ENCODE measurements around the gene CLCF1.
"Not testable (repeated sequence)": the region's sequence is repeated elsewhere in the genome, so short reads cannot be mapped to it uniquely, and the experiment has no call there.

The CLCF1 gene

DNA sequence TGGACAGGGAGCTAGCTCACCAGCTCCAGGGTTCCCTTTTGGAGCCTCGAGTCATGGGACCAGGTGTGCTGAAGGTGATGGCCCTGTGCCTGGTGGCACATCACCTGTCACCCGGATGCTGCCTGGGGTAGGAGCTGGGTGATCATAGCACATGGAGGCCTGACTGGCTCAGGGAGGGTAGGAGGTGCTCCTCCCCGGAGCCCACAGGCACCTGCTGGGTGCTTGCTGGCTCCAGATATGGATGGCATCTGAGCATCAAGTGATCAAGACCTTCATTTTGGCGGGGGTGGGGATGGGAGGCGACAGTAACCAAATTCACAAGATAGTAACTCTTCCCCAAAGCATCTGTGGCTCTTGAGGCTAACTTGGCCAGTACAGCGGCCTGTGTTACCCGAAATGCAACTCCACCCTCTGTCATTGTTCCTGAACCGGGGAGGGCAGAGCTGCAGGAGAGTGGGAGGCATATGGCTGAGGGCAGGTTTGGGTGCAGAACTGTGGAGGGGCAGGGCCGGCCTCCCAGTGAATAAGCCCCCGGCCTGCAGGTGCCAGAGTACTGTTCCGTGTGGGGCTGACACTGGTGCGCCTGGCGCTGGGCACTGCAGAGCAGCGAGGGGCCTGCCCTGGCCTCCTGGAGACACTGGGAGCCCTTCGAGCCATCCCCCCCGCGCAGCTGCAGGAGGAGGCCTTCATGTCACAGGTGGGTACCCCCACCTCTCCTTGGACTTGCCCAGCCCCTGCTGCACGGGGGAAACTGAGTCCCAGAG lies 35.2 kb upstream of the CLCF1 start:
- DNase-seq (ENCODE audit: low spot score), result no peak

DNA sequence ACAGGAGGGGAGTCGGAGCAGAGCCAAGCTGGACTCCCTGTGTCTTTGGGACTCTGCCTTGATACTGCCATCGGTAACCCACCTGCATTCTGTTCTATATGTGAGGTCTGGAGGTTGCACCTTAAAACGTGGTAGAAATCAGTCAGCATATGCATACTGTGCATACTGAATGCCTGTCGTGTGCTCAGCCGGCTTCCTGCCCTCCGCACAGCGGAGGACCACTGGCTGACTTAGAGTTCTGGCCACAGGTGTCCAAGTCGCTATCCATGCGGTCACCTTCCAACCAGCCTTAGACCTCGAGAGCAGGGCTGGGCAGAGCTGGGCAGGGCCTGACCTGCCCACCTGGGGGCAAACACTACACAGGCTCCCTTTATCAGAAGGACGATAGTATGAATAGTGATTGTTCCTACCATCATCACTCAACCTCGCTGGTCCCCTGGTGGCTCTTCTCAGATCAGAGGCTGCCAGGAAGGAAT lies 34.3 kb upstream of the CLCF1 start:
- DNase-seq (ENCODE audit: low spot score), result no peak

DNA sequence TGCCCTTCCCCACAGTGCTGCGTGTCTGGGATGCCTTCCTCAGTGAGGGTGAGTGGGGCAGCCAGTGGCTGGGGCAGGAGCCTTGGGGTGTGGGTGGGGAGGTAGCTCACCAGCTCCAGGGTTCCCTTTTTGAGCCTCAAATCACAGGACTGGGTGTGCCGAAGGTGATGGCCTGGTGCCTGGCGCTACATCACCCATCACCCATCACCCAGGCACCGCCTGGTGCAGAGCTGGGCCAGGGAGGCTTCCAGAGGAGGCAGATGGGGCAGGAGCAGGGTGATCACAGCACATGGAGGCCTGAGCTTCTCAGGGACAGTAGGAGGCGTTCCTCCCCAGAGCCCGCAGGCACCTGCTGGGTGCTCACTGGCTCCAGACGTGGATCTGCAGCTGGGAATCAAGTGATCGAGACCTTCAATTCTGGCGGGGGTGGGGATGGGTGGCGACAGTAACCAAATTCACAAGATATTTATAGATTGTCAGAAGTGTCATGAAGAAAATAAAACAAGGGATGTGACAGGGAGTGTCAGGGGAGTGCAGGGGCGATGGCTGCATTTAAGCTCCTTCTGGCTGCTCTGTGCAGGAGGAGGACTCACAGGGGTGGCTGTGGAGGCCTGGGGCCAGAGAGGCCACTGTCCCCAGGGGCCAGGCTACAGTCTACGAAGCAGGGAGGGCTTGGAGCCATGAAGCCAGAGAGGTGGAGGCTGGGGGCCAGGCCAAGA lies 33.7 kb upstream of the CLCF1 start:
- DNase-seq (ENCODE audit: low spot score), result no peak

DNA sequence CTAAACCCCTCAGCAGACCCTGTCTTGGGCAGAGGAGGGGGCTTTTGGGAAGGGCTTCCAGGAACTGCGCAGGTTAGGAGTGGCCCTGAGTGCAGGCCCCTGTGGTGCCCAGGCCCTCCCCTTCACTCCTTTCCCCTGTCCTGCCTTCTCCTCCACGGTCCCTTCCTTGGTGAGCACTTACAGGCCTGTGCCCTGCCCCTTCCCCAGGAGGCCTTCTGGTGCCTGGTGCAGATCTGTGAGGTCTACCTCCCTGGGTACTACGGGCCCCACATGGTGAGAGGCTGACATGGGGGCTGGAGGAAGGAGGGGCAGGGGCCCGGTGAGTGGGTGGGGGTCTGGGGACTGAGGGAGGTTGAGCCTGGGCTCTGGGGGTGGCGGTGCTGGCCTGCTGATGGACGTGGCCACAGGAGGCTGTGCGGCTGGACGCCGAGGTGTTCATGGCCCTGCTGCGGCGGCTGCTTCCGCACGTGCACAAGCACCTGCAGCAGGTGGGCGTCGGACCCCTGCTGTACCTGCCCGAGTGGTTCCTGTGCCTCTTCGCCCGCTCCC lies 33.1 kb upstream of the CLCF1 start:
- no peak for DNase-seq (ENCODE audit: low spot score)

DNA sequence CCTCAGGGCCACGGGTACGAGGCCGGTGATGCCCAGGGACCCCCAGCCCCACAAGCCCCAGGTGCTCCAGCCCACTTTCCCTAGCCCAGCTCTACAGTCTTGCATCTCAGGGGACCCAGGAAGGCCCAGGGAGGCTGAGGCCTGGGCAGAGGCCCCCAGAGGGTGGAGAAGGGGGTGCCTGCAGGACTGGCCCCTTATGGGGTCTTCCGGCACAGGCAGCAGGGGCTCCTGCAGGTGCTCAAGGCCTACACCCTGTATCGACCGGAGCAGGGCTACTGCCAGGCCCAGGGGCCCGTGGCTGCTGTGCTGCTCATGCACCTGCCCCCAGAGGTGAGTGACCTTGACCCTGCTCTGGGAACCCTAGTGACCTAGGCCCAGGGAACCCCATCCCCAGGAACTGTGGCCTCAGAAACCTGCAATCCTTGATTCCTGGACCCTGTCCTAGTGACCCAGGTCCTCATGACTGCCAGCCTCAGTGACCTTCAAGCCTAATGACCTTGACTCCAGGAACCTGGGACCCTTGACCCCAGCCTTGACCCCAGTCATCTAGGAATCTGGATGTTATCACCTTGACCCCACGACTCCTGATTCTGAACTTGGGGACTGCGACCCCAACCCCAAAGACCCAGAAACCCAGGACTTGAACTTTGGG lies 32.4 kb upstream of the CLCF1 start:
- no peak for DNase-seq (ENCODE audit: low spot score)

DNA sequence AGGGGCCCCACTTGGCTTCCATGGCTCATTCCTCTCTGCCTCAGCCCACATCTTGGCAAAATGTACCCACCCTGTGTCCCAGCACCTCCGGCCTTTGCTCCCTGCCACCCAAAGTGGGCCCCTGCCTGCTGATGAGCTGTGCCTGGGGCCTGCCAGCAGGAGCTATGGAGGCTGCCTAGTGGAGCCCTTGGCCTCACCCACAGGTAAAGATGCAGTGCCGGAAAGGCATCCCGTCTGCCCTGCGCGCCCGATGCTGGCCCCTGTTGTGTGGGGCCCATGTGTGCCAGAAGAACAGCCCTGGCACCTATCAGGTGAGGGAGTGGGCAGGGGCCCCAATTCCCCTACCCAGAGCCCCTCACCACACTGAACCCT lies 31.8 kb upstream of the CLCF1 start:
- DNase-seq (ENCODE audit: low spot score), result no peak

DNA sequence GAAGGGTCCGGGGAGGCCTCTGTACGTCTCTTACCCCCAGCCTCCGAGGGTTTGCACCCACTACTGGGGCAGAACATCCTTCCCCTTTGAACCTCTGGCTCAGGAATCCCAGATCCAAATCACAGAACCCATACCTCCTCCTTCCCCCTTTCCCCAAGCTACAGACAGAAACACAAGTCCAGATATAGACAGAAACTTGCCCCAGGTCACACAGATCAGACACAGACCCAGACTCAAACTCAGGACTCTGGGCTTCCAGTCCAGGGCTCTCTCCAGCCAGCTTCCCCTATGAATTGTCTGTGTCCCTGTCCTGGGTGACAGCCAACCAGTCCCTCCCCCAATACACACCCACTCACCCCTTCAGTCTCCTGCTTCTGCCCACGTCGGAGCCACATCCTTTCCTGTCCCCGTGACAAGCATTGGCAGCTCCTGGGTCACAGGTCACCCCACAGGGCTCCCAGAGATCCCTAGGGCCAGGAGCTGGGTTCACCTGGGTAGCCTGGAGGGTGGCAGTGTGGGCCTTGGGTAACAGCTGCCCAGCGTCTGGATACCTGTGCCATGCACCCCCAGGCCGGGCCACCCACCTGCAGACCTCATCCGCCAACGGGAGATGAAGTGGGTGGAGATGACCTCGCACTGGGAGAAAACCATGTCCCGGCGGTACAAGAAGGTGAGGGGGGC lies 31.3 kb upstream of the CLCF1 start:
- DNase-seq (ENCODE audit: low spot score), result peak; percentile 53

DNA sequence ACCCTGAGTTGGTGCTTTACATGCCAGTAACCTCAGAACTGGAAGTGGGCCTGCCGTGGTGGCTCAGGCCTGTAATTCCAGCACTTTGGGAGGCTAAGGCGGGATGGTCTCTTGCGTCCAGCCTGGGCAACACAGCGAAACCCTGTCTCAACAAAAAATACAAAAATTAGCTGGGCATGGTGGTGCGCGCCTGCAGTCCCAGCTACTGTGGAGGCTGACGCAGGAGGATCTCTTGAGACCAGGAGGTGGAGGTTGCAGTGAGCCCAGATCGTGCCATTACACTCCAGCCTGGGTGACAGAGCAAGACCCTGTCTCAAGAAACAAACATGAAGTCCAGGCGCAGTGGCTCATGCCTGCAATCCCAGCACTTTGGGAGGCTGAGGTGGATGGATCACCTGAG lies 29.7 kb upstream of the CLCF1 start:
- DNase-seq (ENCODE audit: low spot score), result not testable (repeated sequence)

DNA sequence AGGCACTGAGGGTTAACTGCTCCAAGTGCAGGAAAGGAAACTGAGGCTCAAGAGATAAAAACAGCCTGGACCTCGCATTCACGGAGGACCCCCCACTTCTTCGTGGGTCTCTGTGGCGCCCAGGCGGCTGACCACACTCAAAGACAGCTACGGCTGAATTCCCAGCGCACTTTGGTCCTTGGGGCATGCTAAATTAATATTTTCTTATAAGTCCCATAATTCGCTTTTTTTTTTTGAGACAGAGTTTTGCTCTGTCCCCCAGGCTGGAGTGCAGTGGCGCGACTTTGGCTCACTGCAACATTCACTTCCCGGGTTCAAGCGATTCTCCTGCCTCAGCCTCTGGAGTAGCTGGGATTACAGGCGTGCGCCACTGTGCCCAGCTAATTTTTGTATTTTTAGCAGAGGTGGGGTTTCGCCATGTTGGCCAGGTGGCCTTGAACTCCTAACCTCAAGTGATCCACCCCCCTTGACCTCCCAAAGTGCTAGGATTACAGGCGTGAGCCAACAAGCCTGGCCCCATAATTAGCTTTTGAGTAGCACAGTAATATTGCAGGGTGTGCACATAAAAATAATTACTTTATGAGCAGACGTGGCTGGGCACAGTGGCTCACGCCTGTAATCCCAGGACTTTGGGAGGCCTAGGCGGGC lies 28.9 kb upstream of the CLCF1 start:
- not testable (repeated sequence) for DNase-seq (ENCODE audit: low spot score)

DNA sequence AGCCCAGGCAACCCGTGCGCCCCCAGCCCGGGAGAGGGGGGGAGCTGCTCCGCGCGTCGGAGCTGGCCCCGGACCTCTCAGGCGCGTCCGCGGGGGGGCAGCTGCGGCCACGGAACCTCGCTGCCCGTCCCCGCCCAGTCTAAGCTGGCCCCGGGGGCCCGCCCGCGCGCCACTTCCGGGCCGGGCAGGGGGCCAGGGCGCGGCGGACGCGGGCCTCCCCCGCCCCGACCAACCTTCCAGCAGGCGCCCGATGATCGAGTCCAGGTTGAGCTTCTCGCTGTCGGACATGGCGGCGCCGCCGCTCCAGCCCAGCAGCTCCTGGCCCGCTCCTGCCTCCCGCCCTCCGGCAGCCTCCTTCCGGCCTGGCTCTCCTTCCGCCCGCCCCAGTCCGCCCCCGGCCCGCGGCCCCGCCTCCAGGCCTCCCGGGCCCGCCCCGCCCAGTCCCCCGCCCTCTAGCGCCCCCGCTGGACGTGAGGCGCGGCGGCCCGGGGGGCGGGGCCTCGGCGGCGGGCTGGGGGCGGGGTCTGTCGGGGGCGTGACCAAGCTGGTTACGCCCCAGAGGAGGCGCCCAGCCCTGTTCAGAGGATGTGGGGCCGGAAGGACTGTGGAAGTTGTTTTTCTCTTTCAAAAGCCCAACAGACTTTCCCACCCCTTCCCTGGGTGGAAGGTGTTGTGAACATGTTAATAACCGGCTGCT lies 28.2 kb upstream of the CLCF1 start, which contains the start of gene PPP1CA:
Gene PPP1CA, minus strand, starts transcription at position 364 of the 697 bp plus-strand sequence. Its CDS starts 76 bp downstream, at position 288.
- peak; percentile 88 for DNase-seq (ENCODE audit: low spot score)

DNA sequence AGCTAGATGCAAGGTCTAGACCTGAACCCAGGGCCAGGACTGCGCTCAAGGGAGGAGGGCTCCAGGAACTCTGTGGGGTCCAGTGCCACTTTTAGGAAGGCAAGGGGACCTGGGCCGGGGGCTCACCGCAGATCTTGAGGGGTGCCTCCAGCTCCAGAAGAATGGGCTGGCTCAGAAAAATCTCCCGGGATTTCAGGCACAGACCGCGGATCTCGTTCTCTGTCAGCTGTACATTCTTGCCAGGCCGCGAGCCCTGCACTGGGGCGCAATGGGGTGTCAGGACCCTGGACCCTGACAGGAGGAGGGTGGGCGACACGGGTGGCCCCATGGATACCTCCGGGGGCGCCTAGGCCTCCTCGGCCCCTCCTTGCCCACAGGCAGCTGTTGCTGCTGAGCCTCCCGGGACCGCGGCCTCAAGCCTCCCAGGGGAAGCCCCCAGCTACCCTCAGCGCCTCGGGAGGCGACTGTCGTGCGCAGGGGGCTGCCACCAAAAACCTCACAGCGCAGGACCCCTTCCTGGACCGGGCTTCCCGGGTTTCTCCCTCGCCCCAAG lies 27.6 kb upstream of the CLCF1 start:
- no peak for DNase-seq (ENCODE audit: low spot score)

DNA sequence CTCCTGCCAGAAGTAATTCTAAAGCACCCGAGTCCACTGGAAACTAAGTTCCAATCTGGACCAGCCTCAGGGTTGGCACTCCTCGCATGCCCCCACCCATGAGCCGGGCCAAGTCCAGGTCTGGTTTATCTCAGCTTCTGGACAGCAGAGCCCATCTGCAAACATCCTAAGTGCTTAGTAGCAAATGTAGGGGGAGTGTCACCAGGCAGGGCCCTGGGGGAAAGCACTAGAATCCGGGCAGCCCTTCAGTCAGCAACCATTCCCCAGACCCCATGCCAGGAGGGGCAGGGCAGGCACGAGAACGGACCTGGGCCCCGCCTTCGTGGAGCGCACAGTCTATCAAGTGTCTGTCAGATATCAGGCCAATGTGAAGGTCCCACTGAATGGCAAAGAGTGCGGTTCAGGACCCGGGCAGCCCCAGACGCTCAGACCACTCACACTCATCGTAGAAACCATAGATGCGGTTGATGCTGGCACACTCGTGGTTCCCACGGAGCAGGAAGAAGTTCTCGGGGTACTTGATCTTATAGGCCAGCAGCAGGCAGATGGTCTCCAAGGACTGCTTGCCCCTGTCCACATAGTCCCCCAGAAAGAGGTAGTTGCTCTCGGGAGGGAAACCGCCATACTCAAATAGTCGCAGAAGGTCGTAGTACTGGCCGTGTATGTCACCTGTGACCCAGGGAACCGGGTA lies 27.0 kb upstream of the CLCF1 start:
- DNase-seq (ENCODE audit: low spot score), result no peak

DNA sequence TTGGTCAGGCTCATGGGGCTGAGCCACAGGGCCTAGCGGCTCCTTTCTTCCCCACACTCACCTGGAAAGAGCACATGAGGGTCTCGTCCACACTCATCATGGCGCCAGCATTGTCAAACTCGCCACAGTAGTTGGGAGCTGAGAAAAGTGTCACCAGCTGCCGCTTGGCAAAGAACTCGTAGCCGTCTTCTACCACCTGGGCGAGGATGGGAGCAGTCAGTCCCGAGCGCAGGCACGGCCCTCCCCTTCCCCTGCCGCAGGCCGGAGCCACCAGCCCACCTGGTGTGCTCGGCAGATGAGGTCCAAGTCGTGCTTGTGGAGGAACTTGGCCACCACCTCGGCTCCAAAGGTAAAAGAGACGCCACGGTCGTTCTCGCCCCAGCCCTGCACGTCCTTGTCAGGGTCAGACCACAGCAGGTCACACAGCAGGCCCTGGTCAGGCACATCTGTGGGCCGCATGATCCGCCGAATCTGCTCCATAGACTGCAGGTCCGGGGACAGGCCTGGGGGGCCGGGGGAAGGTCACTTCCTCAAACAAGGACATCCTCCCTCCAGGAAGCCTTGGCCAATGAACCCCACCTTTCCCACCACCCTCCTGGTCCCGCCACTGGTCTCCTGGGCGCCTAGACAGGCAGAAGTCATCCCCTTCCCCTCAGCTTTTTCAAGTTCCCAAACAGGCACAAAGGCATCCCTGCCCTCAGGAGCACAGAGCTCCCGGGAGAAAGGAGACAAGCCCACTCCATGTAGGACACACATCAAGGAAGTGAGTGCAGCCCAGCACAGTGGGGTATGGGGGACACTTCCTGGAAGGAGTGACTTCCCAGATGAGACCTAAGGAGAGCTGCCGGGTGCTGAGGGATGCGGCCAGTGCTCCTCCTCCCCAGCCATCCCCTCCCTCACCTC lies 25.5 kb upstream of the CLCF1 start:
- DNase-seq (ENCODE audit: low spot score), result no peak

DNA sequence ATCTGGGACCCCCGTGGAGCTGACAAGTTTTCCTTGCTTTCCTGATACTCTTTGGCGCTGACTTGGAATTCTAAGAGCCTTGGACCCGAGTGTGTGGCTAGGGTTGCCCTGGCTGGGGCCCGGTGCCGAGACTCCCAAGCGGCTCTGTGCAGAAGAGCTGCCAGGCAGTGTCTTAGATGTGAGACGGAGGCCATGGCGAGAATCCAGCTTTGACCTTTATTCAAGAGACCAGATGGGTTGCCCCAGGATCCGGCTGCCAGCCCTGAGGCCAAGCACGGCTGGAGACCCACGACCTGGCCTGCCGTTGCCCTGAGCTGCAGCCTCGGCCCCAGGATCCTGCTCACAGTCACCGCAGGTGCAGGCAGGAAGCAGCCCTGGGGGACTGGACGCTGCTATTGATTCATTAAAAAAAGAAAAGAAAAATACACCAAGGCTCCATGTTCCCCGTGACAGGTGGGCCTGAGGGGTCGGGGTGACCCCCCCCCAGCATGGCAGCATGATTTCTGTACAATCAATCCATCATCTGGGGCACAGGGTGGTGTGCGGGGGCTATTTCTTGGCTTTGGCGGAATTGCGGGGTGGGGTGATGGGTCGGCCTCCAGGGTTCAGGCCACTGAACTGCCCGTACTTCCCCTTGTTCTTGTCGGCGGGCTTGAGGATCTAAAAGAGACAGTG lies 24.7 kb upstream of the CLCF1 start:
- no peak for DNase-seq (ENCODE audit: low spot score)

DNA sequence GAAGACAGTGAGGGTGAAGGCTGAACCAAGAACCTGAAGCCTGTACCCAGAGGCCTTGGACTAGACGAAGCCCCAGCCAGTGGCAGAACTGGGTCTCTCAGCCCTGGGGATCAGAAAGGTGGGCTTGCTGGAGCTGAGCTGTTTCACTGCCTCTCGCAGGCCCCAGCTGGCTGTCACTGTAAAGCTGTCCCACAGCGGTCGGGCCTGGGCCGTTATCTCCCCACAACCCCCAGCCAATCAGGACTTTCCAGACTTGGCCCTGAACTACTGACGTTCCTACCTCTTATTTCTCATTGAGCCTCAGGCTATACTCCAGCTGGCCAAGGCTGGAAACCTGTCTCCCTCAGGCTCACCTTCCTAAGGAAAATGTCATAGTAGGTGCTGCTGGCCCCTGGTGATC lies 24.1 kb upstream of the CLCF1 start:
- no peak for DNase-seq (ENCODE audit: low spot score)

DNA sequence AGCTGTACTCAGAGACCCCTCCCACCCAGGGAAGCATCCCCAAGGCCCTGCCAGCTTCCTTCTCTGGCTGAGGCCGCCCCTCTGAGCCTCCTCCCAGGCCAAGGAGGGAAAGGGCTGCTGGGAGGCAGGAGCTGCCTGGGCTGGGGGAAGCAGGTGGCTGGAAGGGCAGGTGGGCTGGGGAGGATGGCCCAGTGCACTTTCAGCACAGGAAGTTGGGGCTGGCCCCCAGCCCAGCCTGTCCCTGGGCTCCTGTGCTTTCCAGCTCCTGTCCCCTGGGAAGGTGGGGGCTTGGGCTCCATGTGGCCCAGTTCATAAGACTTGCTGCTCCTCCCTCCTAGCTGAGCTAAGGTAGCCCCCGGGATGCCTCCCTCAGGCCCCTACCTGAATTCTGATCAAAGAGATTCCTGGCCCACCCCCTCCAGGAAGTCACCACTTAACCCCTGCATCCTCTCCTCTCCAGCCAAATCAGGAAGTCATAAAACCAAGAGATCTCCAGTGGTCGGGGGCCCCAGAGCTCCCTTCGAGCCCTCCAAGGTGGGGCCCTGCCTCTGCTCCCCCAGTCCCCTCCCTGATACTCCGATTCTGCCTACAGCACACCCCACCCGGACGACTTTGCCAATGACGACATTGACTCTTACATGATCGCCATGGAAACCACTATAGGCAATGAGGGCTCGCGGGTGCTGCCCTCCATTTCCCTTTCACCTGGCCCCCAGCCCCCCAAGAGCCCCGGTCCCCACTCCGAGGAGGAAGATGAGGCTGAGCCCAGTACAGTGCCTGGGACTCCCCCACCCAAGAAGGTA lies 23.4 kb upstream of the CLCF1 start:
- no peak for DNase-seq (ENCODE audit: low spot score)

DNA sequence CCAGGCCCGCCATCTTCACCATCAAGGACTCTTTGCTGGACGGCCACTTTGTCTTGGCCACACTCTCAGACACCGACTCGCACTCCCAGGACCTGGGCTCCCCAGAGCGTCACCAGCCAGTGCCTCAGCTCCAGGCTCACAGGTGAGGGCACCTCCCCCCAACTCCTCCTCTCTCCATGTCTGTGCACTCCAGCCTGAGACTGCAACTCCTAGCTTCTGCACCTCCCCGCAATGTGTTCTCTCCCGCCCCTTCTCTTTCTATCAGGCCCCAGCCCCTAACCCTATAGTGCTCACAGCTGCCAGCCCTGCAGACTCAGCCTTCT lies 22.8 kb upstream of the CLCF1 start:
- DNase-seq (ENCODE audit: low spot score), result no peak
